ENCODE measurements around the gene PLEKHH3.
"Not testable (repeated sequence)": the region's sequence is repeated elsewhere in the genome, so short reads cannot be mapped to it uniquely, and the experiment has no call there.

PLEKHH3 gene

GRCh38 chr17:42642336-42642735 is 34.5 kb downstream of the PLEKHH3 start:
- H3K27ac ChIP-seq = no peak overlapping the region
- TF ChIP-seq, protein P1, sequence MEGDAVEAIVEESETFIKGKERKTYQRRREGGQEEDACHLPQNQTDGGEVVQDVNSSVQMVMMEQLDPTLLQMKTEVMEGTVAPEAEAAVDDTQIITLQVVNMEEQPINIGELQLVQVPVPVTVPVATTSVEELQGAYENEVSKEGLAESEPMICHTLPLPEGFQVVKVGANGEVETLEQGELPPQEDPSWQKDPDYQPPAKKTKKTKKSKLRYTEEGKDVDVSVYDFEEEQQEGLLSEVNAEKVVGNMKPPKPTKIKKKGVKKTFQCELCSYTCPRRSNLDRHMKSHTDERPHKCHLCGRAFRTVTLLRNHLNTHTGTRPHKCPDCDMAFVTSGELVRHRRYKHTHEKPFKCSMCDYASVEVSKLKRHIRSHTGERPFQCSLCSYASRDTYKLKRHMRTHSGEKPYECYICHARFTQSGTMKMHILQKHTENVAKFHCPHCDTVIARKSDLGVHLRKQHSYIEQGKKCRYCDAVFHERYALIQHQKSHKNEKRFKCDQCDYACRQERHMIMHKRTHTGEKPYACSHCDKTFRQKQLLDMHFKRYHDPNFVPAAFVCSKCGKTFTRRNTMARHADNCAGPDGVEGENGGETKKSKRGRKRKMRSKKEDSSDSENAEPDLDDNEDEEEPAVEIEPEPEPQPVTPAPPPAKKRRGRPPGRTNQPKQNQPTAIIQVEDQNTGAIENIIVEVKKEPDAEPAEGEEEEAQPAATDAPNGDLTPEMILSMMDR (IDR thresholded peaks at IDR 0.05) = no peak
- TF ChIP-seq ZFX (IDR thresholded peaks at IDR 0.05; ENCODE audit: borderline replicate concordance) = no peak

DNA sequence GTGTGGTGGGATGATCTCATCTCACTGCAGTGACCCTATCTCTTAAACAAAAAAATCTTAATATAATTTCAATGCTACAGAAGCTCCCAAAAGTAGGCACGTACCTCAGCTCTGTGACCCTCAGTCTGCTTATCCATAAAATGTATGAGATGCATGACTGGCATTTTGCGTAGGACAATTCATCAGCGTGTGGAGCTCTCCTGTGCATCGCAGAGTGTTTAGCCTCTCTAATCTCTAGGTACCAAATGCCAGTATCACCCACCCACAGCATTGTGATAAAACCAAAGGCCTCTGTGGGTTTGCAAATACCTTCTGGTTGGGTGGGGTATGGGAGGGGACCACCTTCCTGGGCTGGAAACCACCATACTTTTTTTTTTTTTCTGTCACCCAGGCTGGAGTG is 36.7 kb downstream of the PLEKHH3 start:
- TF ChIP-seq, protein P1 (IDR thresholded peaks at IDR 0.05) = no peak
- TF ChIP-seq ZFX (IDR thresholded peaks at IDR 0.05; ENCODE audit: borderline replicate concordance) = no peak
- no peak overlapping the region for H3K27ac ChIP-seq

- no peak overlapping the region for H3K27ac ChIP-seq
- TF ChIP-seq, protein P1 (IDR thresholded peaks at IDR 0.05) = no peak
- no peak for TF ChIP-seq ZFX (IDR thresholded peaks at IDR 0.05; ENCODE audit: borderline replicate concordance)
Measured at GRCh38 chr17:42639525-42640113, 37.2 kb downstream of the PLEKHH3 start.

DNA sequence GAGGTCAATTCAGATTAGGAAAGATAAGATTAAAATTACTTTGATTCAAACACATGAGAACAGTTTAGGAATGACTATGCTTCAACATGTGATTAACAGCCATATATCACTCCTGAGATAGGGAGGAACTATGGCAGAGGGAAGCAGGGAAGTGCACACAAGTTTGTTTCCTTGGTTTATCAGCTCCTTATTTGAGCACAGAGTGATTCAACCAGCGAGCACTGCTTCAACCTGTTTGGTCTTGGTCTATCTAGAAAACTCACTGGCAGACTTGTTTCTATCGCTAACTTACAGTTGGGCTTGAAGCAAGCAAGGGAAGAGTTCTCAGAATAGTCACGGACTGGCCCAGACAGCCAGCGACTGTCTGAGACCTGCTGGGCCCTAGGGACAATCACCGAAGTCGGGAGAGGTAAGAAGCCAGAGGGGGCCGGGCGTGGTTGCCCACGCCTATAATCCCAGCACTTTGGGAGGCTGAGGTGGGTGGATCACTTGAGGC is 43.8 kb downstream of the PLEKHH3 start:
- no peak for TF ChIP-seq ZFX (IDR thresholded peaks at IDR 0.05; ENCODE audit: borderline replicate concordance)
- TF ChIP-seq, protein P1 (IDR thresholded peaks at IDR 0.05) = no peak

DNA sequence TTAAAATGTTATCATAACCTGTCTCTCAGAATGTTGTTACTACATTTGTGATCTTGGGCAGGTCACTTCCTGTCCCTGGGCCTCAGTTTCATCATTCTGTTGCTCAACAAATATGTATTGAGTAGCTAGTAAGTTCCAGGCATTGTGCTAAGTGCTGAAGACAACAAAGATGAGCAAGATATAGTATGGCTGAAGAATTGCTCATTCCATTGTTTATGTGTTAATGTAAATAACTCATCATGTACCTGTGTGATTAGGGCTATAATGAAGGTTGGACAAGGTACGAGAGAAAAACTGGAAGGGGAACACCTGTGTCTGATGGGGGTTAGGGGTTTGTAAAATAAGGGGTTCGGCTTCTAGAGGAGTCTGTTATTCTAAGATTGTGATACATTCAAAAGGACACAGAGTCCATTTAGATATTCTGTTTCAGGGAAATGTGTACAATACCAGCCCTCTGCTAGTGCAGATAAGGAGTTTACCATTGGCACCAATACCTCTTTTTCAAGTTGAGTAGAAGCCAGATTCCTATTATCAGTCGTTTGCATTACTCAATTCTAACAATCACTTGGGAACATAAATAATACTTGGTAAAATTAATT is 47.3 kb downstream of the PLEKHH3 start:
- TF ChIP-seq, protein P1 (IDR thresholded peaks at IDR 0.05) = no peak
- TF ChIP-seq ZFX (IDR thresholded peaks at IDR 0.05; ENCODE audit: borderline replicate concordance) = no peak
- no peak overlapping the region for H3K27ac ChIP-seq

More for the DNA sequence above, 43.8 kb downstream of the PLEKHH3 start:
- no peak overlapping the region for H3K27ac ChIP-seq

DNA sequence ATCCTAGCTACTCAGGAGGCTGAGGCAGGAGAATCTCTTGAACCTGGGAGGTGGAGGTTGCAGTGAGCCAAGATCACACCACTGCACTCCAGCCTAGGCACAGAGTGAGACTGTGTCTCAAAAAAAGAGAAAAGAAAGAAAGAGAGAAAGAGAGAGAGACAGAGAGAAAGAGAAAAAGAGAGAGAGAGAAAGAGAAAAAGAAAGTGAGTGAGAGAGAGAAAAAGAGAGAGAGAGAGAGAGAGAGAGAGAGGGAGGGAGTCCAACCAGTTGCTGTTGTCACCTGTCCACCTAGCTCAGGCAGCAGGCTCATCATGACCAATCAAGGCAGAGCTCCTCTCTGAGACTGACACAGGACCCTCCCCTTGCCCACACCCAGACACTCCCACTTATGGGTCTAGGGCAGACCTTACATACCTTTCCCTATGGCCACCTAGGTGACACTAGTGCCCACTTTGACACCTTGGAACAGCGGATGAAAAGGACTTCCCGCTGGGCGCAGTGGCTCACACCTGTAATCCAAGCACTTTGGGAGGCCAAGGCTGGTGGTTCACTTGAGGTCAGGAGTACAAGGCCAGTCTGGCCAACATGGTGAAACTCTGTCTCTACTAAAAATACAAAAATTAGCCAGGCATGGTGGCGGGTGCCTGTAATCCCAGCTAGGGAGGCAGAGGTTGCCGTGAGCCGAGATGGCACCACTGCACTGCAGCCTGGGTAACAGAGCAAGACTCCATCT is 49.6 kb downstream of the PLEKHH3 start:
- not testable (repeated sequence) for H3K27ac ChIP-seq

GRCh38 chr17:42623732-42624596 is 52.8 kb downstream of the PLEKHH3 start:
- TF ChIP-seq, protein P1 (IDR thresholded peaks at IDR 0.05) = no peak
- no peak for TF ChIP-seq ZFX (IDR thresholded peaks at IDR 0.05; ENCODE audit: borderline replicate concordance)
- H3K27ac ChIP-seq = peak overlapping the region; percentile 43; the same call in 1 of the 2 replicates

Measured in 22Rv1 (cell line).